ENCODE results near the gene CTSD. TPM values are rescaled to one million over a fixed set of nuclear protein-coding genes. Genes with fewer than 3 reads are reported as not detected.
"Not testable (repeated sequence)": the region's sequence is repeated elsewhere in the genome, so short reads cannot be mapped to it uniquely, and the experiment has no call there.

CTSD gene
- total RNA-seq, 6 experiments from 2014 or later: 212 to 240 (median 229) TPM

DNA sequence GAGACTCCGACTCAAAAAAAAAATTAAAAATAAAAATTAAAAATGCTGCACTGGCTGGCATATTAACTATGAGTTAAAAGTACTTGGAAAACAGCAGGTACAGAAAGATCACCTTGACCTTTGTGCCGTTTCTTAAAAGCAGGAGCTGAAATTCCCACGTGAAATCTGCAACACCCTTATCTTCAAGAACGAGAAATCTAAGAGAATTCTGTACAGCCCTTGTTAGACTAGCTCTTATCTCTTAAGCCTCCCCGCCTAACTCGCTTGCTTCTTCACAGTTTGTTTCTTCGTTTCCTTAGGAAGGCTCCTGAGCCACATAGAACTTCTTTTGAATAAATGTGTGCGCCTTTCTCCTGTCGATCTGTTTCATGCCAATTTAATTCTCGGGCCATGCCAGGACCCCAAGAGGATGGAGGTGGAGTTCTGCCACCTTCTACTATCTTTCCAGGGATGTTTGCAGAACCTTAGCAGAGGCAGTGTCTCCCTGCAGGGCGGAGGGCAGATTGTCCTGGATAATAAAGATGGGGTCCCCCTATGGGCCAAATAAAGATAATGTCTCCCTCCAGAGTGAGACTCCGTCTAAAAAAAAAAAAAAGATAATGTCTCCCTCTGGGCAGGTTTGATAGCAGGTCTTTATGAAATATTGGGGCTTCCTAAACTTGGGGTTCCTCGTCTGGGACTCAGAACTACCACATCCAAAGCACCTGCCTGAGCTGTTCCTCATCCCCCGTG, 43.7 kb upstream of the CTSD start:
- peaks cover 4% of the 10 kb centered on the region; the same call in 1 of the 2 replicates for H3K9me3 Mint-ChIP-seq
- peaks cover 46% of the 10 kb centered on the region for H3K27me3 Mint-ChIP-seq (ENCODE audit: insufficient read depth)
- no peak overlapping the region for H3K27ac Mint-ChIP-seq
- no peaks in the 10 kb centered on the region for H3K4me1 Mint-ChIP-seq (ENCODE audit: low read depth)
- no peak overlapping the region for H3K4me3 Mint-ChIP-seq
- H3K36me3 Mint-ChIP-seq (ENCODE audit: low read depth): no peaks in the 10 kb centered on the region
- DNase-seq: no peak
- TF ChIP-seq, protein P1, sequence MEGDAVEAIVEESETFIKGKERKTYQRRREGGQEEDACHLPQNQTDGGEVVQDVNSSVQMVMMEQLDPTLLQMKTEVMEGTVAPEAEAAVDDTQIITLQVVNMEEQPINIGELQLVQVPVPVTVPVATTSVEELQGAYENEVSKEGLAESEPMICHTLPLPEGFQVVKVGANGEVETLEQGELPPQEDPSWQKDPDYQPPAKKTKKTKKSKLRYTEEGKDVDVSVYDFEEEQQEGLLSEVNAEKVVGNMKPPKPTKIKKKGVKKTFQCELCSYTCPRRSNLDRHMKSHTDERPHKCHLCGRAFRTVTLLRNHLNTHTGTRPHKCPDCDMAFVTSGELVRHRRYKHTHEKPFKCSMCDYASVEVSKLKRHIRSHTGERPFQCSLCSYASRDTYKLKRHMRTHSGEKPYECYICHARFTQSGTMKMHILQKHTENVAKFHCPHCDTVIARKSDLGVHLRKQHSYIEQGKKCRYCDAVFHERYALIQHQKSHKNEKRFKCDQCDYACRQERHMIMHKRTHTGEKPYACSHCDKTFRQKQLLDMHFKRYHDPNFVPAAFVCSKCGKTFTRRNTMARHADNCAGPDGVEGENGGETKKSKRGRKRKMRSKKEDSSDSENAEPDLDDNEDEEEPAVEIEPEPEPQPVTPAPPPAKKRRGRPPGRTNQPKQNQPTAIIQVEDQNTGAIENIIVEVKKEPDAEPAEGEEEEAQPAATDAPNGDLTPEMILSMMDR (IDR thresholded peaks at IDR 0.05): peak; percentile 48

DNA sequence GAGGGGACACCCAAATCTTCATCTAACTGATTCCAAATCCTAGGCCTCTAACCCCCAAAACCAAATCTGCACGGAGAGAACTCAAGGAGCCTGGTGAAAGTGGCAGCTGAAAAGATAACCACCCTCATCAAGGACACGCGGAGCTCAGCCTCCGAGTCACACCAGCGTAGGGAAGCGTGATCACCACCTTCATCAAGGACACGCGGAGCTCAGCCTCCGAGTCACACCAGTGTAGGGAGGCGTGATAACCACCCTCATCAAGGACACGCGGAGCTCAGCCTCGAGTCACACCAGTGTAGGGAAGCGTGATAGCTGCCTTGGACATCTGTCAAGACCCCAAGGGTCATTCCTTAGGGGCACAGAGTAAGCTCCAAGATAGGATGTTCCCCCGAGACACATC, 41.8 kb upstream of the CTSD start:
- Mint-ChIP-seq H3K36me3 (ENCODE audit: low read depth) (no peaks in the 10 kb centered on the region), H3K4me3 (no peak overlapping the region), H3K27me3 (ENCODE audit: insufficient read depth) (peaks cover 39% of the 10 kb centered on the region), H3K9me3 (no peaks in the 10 kb centered on the region), H3K4me1 (ENCODE audit: low read depth) (no peaks in the 10 kb centered on the region), H3K27ac (no peak overlapping the region)
- TF ChIP-seq, protein P1 (IDR thresholded peaks at IDR 0.05): no peak
- DNase-seq: no peak

DNA sequence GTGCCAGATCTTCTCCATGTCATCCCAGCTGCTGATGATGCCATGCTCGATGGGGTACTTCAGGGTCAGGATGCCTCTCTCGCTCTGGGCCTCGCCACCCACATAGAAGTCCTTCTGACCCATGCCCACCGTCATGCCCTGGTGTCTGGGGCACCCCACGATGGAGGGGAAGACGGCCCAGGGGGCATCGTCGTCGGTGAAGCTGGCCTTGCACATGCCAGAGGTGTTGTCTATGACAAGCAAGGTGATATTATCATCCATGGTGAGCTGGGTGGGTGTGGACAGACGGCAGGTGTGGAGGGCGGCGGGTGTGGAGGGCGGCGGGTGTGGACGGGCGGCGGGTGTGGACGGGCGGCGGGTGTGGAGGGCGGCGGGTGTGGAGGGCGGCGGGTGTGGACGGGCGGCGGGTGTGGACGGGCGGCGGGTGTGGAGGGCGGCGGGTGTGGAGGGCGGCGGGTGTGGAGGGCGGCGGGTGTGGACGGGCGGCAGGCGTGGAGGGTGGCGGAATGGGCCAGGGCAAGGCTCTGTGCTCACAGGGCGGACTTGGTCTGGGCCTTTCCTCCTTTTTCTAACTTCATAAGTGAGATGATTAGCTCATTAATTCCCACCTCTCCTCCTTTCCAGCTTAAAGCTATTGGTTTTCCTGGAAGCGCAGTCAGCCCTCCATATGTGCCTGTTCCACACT, 40.2 kb upstream of the CTSD start:
- H3K4me1 Mint-ChIP-seq (ENCODE audit: low read depth); H3K4me3 Mint-ChIP-seq; H3K36me3 Mint-ChIP-seq (ENCODE audit: low read depth); H3K9me3 Mint-ChIP-seq; DNase-seq; H3K27ac Mint-ChIP-seq: not testable (repeated sequence)
- peaks cover 38% of the 10 kb centered on the region for H3K27me3 Mint-ChIP-seq (ENCODE audit: insufficient read depth)

DNA sequence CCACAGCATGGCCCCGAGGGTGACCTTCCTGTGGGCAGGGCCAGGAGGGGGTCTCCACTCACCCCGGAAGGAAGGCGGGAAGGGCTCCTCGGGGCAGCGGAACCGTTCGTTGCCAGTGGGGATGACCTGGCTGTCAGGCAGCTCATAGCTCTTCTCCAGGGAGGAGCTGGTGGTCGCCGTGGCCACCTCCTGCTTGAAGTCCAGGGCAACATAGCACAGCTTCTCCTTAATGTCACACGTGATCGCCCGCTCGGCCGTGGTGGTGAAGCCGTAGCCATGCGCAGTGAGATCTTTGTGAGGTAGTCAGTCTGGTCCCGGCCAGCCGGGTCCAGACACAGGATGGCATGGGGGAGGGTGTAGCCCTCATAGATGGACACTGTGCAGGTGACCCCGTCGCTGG, 39.5 kb upstream of the CTSD start:
- Mint-ChIP-seq H3K9me3 (no peaks in the 10 kb centered on the region), H3K4me3 (no peak overlapping the region), H3K27me3 (ENCODE audit: insufficient read depth) (peaks cover 40% of the 10 kb centered on the region), H3K4me1 (ENCODE audit: low read depth) (no peaks in the 10 kb centered on the region), H3K36me3 (ENCODE audit: low read depth) (no peaks in the 10 kb centered on the region), H3K27ac (no peak overlapping the region)
- no peak for DNase-seq
- TF ChIP-seq, protein P1 (IDR thresholded peaks at IDR 0.05): no peak

DNA sequence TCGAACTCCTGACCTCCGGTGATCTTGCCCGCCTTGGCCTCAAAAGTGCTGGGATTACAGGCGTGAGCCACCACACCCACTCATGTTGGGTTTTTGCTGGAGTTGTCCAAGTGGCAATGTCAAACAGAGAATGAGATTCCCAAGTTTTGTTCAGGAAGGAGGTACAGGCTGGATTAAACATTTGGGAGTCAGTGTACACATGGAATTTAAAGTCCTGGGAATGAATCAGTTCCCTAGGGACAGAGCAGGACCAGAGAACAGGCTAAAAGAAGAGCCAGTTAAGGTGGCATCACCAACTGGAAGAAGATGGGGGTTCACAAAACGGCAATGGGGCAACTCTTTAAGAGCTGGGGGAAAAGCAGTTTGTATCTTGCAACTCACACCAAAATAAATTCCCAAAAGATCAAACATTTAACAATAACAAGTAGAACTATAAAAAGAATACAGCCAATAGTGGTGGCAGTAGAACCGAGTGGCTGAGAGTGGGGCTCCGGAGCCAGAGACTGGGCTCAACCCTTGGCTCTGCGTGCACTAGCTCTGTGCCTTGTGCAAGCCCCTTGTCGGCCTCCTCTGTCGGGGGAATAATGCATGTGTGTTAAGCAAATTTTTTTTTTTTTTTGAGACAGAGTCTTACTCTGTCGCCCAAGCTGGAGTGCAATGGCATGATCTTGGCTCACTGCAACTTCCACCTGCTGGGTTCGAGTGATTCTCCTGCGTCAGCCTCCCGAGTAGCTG, 33.8 kb upstream of the CTSD start:
- Mint-ChIP-seq H3K27ac (no peak overlapping the region), H3K27me3 (ENCODE audit: insufficient read depth) (peaks cover 52% of the 10 kb centered on the region), H3K4me3 (no peak overlapping the region), H3K4me1 (ENCODE audit: low read depth) (no peaks in the 10 kb centered on the region), H3K9me3 (no peaks in the 10 kb centered on the region), H3K36me3 (ENCODE audit: low read depth) (no peaks in the 10 kb centered on the region)
- TF ChIP-seq, protein P1 (IDR thresholded peaks at IDR 0.05): no peak
- no peak for DNase-seq
